Nephron (organoid): ENCODE results near the gene DIRAS2.
"Not testable (repeated sequence)": the region's sequence is repeated elsewhere in the genome, so short reads cannot be mapped to it uniquely, and the experiment has no call there.

Source experiments
- H3K27ac Mint-ChIP-seq, 3 experiments: 2 replicates each; pipeline ENCODE4 v1.8.0; 2020; ENCODE audit warnings: mixed read lengths in 3 of 3, mild to moderate bottlenecking in 2 of 3, moderate library complexity in 1 of 3
- H3K27me3 Mint-ChIP-seq: 2 replicates; pipeline ENCODE4 v1.8.0; 2021; ENCODE audit warnings: low read depth, mild to moderate bottlenecking, moderate library complexity, mixed read lengths
- H3K36me3 Mint-ChIP-seq: 2 replicates; pipeline ENCODE4 v1.8.0; 2020; ENCODE audit warnings: low read depth, mixed read lengths
- H3K4me1 Mint-ChIP-seq: 2 replicates; pipeline ENCODE4 v1.8.0; 2020; ENCODE audit warnings: mixed read lengths
- H3K4me3 Mint-ChIP-seq, 3 experiments: 2 replicates each; pipeline ENCODE4 v1.8.0; 2020; ENCODE audit warnings: mild to moderate bottlenecking in 3 of 3, mixed read lengths in 3 of 3, moderate library complexity in 2 of 3
- H3K9me3 Mint-ChIP-seq: 2 replicates; pipeline ENCODE4 v1.8.0; 2020; ENCODE audit warnings: mixed read lengths
- TF ChIP-seq, protein P1 (sequence below), 3 experiments: fragments of 200-600 bp; sonication (generic); IDR thresholded peaks; one replicate each; pipeline ENCODE4 v1.5.0; 2021; ENCODE audit warnings: antibody characterized with exemption in 3 of 3; ENCODE audit not compliant: unreplicated experiment in 3 of 3

DIRAS2 gene

DNA sequence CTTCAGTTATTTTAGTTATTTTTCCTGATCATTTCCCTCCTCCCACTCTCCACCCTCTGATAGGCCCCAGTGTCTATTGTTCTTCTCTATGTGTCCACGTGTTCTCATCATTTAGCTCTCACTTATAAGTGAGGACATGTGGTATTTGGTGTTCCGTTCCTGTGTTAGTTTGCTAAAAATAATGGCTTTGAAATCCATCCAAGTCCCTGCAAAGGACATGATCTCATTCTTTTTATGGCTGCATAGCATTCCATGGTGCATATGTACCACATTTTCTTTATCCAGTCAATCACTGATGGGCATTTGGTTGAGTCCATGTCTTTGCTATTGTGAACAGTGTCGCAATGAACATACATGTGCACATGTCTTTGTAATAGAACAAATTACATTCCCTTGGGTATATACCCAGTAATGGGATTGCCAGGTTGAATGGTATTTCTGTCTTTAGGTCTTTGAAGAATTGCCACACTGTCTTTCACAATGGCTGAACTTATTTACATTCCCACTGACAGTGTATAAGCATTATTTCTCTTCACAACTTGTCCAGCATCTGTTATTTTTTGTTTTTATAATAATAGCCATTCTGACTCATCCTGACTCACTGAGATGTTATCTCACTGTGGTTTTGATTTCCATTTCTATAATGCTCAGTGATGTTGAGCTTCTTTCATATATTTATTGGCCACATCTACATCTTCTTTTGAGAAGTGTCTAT lies 17.2 kb upstream of the DIRAS2 start:
- TF ChIP-seq, protein P1, sequence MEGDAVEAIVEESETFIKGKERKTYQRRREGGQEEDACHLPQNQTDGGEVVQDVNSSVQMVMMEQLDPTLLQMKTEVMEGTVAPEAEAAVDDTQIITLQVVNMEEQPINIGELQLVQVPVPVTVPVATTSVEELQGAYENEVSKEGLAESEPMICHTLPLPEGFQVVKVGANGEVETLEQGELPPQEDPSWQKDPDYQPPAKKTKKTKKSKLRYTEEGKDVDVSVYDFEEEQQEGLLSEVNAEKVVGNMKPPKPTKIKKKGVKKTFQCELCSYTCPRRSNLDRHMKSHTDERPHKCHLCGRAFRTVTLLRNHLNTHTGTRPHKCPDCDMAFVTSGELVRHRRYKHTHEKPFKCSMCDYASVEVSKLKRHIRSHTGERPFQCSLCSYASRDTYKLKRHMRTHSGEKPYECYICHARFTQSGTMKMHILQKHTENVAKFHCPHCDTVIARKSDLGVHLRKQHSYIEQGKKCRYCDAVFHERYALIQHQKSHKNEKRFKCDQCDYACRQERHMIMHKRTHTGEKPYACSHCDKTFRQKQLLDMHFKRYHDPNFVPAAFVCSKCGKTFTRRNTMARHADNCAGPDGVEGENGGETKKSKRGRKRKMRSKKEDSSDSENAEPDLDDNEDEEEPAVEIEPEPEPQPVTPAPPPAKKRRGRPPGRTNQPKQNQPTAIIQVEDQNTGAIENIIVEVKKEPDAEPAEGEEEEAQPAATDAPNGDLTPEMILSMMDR (IDR thresholded peaks at IDR 0.05; ENCODE audit: unreplicated experiment in 3 of 3), result no peak
- Mint-ChIP-seq H3K27ac (no peak overlapping the region), H3K27me3 (peaks cover 4% of the 10 kb centered on the region), H3K4me1 (no peaks in the 10 kb centered on the region), H3K9me3 (peaks cover 31% of the 10 kb centered on the region), H3K4me3 (no peak overlapping the region), H3K36me3 (no peaks in the 10 kb centered on the region)

DNA sequence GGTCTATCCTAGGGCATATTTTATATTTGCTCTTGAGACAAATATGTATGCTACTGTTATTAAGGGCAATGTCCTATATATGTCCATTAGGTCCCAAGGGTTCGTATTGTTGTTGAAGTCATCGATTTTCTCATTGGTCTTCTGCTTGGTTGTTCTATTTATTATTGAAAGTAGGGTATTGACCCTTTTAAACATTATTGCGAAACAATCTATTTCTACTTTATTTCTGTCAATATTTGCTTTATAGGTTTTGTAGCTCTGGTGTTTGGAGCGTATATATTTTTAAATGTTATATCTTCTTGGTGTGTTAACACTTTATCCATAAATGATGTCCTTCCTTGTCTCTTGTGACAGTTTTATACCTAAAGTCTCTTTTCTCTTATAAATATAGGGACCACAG lies 16.2 kb upstream of the DIRAS2 start:
- TF ChIP-seq, protein P1 (IDR thresholded peaks at IDR 0.05; ENCODE audit: unreplicated experiment in 3 of 3), result no peak
- Mint-ChIP-seq H3K9me3 (peaks cover 23% of the 10 kb centered on the region), H3K4me1 (no peaks in the 10 kb centered on the region), H3K27me3 (peaks cover 4% of the 10 kb centered on the region), H3K4me3 (no peak overlapping the region), H3K36me3 (no peaks in the 10 kb centered on the region), H3K27ac (no peak overlapping the region)

- Mint-ChIP-seq H3K9me3 (peaks cover 17% of the 10 kb centered on the region), H3K27me3 (peaks cover 4% of the 10 kb centered on the region), H3K4me1 (no peaks in the 10 kb centered on the region), H3K27ac (no peak overlapping the region), H3K4me3 (no peak overlapping the region), H3K36me3 (no peaks in the 10 kb centered on the region)
- TF ChIP-seq, protein P1 (IDR thresholded peaks at IDR 0.05; ENCODE audit: unreplicated experiment in 3 of 3), result no peak
Observed at GRCh38 chr9:90658181-90658580, 15.6 kb upstream of the DIRAS2 start.

DNA sequence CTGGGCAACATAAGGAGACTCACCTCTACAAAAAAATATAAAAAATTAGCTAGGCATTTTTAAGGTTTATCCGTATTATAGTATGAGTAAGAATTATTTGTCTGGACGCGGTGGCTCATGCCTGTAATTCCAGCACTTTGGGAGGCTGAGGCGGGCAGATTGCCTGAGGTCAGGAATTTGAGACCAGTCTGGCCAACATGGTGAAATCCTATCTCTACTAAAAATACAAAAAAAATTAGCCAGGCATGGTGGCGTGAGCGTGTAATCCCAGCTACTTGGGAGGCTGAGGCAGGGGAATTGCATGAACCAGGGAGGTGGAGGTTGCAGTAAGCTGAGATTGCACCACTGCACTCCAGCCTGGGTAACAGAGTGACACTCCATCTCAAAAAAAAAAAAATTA lies 14.3 kb upstream of the DIRAS2 start:
- not testable (repeated sequence) for H3K4me3 Mint-ChIP-seq, H3K4me1 Mint-ChIP-seq, H3K36me3 Mint-ChIP-seq, H3K27me3 Mint-ChIP-seq, H3K27ac Mint-ChIP-seq
- H3K9me3 Mint-ChIP-seq, result peaks cover 13% of the 10 kb centered on the region

DNA sequence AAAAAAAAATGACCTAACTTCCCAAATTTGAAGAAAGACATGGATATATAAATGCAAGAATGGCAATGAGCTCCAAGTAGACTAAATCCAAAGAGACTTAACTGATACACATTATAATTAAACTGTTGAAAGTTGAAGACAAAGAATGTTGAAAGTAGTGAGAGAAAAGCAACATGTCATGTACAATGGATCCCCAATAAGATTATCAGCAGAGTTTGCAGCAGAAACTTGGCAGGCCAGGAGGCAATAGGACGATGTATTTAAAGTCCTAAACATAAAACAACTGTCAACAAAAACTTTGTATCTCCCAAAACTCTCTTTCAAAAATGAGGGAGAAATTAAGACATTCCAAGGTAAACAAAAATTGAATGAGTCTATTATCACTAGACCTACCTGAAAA lies 8.6 kb upstream of the DIRAS2 start:
- no peak overlapping the region for H3K4me3 Mint-ChIP-seq
- TF ChIP-seq, protein P1 (IDR thresholded peaks at IDR 0.05; ENCODE audit: unreplicated experiment in 3 of 3), result no peak
- no peak overlapping the region for H3K27ac Mint-ChIP-seq
- H3K4me1 Mint-ChIP-seq, result no peaks in the 10 kb centered on the region
- peaks cover 4% of the 10 kb centered on the region for H3K27me3 Mint-ChIP-seq
- peaks cover 16% of the 10 kb centered on the region for H3K9me3 Mint-ChIP-seq
- H3K36me3 Mint-ChIP-seq, result peaks cover 3% of the 10 kb centered on the region

DNA sequence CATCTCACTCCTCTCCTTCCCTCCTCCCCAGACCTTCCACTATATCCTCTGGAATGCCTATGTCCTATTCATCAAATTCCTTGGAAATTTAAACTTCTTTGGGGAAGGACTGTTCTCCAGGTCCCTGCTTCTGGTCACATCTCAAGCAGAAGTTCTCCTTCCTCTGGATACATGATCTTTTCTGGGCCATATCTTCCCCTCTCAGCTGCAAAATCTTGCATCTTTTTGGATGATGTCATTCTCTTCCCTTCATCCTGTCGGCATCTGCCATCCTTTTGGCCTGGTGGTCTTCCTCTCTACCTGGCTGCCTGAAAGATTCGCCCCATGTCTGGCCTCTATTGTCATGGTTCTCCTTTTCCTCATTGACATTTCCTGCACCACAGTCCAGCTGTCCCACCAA lies 5.2 kb upstream of the DIRAS2 start:
- Mint-ChIP-seq H3K36me3 (peaks cover 3% of the 10 kb centered on the region), H3K27ac (no peak overlapping the region), H3K4me1 (peaks cover 3% of the 10 kb centered on the region), H3K4me3 (no peak overlapping the region), H3K9me3 (peaks cover 16% of the 10 kb centered on the region), H3K27me3 (peaks cover 13% of the 10 kb centered on the region)
- TF ChIP-seq, protein P1 (IDR thresholded peaks at IDR 0.05; ENCODE audit: unreplicated experiment in 3 of 3), result no peak
